ENCODE measurements around the gene VAMP2.

The VAMP2 gene

DNA sequence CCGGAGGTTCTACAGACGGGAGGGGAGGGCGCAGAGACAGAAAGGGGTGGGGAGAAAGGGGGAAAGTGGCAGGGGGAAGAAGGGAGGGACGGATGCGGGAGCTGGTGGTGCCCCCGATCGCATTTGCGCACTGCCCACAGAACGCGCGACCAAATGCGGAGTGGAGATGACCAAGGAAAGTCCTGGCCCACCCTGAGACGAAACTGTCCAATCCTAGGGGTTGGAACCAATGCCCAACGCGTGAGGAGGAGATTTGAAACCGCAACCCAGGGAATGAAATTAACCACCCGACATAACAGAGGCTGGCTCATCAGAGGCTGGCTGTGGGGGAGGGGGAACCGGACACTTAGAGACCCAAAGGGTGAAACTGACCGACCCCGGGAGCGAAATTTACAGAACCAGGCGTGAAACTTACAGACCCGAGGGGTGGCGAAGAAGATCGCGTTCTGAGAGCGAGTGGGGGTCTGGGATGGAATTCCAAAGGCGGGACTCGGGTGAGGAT, 40.3 kb downstream of the VAMP2 start:
- no peak for DNase-seq (ENCODE audit: low spot score)
- in situ Hi-C loops (cut with MboI; ENCODE audit: low pct_unique_long_range_greater_than_20kb, low sequenced_read_pairs, unreplicated experiment): no loop called here
- TF ChIP-seq, protein P1, sequence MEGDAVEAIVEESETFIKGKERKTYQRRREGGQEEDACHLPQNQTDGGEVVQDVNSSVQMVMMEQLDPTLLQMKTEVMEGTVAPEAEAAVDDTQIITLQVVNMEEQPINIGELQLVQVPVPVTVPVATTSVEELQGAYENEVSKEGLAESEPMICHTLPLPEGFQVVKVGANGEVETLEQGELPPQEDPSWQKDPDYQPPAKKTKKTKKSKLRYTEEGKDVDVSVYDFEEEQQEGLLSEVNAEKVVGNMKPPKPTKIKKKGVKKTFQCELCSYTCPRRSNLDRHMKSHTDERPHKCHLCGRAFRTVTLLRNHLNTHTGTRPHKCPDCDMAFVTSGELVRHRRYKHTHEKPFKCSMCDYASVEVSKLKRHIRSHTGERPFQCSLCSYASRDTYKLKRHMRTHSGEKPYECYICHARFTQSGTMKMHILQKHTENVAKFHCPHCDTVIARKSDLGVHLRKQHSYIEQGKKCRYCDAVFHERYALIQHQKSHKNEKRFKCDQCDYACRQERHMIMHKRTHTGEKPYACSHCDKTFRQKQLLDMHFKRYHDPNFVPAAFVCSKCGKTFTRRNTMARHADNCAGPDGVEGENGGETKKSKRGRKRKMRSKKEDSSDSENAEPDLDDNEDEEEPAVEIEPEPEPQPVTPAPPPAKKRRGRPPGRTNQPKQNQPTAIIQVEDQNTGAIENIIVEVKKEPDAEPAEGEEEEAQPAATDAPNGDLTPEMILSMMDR (IDR thresholded peaks at IDR 0.05; ENCODE audit: extremely low read depth, insufficient read depth, missing control alignments): no peak

DNA sequence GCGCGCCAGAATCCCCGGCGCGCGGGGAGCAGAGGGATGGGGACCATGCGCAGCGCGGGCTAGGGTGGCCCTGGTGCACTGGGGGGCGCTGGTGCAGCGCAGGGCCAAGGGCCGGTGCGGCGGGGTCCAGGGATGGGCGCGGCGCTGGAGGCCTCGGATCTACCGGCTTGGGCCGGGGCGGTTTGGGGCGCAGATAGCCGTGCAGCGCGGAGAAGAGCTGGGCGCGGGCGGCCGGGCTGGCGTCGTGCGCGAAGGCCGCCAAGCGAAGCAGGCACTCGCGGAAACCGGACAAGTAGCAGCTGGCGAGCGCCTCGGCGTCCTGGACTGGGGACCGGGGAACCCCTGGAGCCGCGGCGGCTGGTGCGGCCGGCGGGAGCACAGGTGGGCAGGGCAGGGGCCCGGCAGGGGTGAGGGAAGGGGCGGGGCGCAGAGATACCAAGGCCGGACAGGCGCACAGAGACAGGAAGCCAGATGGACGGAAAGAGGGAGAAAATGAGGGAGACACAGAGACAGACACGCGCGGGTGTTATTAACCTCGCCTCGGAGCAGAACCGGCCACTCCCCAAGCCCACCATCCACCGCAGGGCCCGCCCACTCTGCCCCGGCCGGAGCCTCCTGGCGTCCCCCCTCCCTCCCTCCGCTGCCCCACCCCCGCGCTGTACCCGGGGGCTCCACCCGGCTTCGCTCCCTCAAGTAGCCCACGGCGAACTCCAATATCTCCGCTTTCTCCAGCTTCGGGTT, 40.9 kb downstream of the VAMP2 start:
- DNase-seq (ENCODE audit: low spot score): peak; percentile 78
- in situ Hi-C loops (cut with MboI; ENCODE audit: low pct_unique_long_range_greater_than_20kb, low sequenced_read_pairs, unreplicated experiment): no loop called here
- TF ChIP-seq, protein P1 (IDR thresholded peaks at IDR 0.05; ENCODE audit: extremely low read depth, insufficient read depth, missing control alignments): peak; percentile 91

DNA sequence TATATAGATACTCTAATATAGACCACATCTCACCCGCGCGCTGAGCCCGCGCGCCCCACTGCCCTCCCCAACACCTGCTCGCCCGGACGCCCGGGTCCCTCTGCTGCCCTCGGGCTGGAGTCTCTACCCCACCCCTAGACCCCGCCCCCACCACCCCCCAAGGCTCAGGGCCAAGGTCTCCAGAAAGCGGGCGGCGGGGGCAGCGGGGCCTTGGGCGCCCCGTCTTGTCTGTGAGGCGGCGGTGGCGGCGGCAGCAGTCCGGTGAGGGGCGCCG, 41.4 kb downstream of the VAMP2 start:
- TF ChIP-seq, protein P1 (IDR thresholded peaks at IDR 0.05; ENCODE audit: extremely low read depth, insufficient read depth, missing control alignments): no peak
- in situ Hi-C loops (cut with MboI; ENCODE audit: low pct_unique_long_range_greater_than_20kb, low sequenced_read_pairs, unreplicated experiment): no loop called here
- DNase-seq (ENCODE audit: low spot score): no peak

DNA sequence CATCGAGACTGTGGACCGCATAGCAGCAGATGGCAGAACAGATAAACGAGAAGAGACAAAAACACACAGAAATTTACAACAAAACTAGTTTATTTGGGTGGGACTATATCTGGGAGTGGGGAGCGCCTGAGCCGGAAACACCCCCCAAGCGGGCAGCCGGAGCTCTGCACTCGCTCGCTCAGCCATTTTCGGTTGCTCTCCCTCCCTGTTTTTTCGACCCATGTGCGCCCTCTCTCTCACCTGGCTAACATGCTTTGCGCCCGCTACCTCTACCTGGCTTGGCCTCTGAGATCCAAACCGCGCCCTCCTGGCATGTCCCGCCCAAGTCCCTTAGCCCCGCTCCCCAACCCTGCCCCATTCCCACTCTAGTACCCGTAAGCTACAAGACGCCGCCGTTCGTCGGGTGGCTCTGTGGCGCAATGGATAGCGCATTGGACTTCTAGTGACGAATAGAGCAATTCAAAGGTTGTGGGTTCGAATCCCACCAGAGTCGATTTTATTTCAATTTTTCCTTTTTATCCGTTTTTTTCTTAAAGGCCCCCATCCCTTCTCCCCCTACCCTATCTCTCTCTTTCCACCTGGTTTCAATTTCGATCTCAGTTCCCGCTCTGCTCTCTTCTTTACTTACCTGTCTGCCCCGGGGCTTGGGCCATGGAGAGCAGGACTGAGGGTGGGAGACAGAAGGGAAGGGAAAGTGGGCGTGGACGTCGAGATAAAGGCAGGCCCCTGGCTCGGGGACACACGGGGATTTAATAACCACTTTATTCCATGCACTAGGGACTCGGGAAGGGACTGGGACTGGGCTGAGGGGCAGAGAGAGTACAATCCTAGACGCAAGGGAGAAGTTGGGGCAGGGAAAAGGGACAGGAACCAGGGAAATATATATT, 42.0 kb downstream of the VAMP2 start:
- DNase-seq (ENCODE audit: low spot score): peak; percentile 76
- in situ Hi-C loops (cut with MboI; ENCODE audit: low pct_unique_long_range_greater_than_20kb, low sequenced_read_pairs, unreplicated experiment): no loop called here
- TF ChIP-seq, protein P1 (IDR thresholded peaks at IDR 0.05; ENCODE audit: extremely low read depth, insufficient read depth, missing control alignments): peak; percentile 12

DNA sequence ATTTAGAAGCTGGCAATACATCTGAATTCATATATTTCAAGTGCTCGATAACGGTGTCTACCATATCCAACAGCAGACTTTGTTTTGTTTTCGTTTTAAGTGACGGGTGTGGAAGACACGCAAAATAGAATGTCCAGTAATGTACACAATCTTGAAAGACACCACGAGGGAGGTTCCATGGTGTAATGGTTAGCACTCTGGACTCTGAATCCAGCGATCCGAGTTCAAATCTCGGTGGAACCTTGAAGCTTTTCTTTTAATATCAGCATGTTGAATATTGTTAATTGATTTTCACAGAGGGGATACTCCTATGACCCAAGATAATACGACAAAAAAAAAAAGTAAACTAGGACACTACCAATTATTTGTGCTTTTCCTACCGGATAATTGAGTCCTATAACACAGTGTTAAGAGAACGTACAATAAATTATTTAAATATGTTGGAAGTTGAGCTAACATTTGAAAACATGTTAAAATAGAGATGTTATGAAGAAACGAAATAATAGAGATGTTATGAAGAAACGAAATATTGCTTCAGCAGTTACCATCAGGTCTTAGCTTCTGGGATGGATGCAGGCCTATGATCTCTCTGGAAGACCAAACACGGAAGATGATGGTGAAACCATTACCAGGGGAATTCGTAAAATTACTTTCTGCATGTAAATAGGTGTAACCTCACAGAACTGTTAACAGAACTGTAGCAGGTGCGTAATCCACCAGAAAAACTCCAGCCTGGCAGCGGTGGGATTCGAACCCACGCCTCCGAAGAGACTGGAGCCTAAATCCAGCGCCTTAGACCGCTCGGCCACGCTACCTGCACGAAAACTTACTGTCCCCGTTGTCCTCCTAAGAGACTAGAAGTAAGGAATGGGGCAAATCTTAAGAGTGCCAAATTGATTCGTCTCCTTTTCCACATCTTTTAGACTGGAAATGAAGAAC, 42.9 kb downstream of the VAMP2 start:
- in situ Hi-C loops (cut with MboI; ENCODE audit: low pct_unique_long_range_greater_than_20kb, low sequenced_read_pairs, unreplicated experiment): no loop called here
- peak; percentile 79 for DNase-seq (ENCODE audit: low spot score)
- TF ChIP-seq, protein P1 (IDR thresholded peaks at IDR 0.05; ENCODE audit: extremely low read depth, insufficient read depth, missing control alignments): no peak
